ENCODE measurements around the gene TMEM9.
A peak's percentile ranks its signal among the peaks of the same experiment; 100 is the strongest.

The TMEM9 gene

GRCh38 chr1:201093561-201093960 lies 60.7 kb downstream of the TMEM9 start:
- Mint-ChIP-seq H3K4me1 (ENCODE audit: low read depth in 2 of 2) (no peaks in the 10 kb centered on the region), H3K36me3 (ENCODE audit: insufficient read depth) (peaks cover 4% of the 10 kb centered on the region), H3K27ac (no peak overlapping the region), H3K9me3 (no peaks in the 10 kb centered on the region), H3K4me3 (no peak overlapping the region), H3K27me3 (peaks cover 39 to 51% of the 10 kb centered on the region in 2 donors)
- DNase-seq: no peak
- no peak for ATAC-seq (replicated peaks)

- Mint-ChIP-seq H3K4me1 (ENCODE audit: low read depth in 2 of 2) (no peaks in the 10 kb centered on the region), H3K27me3 (peaks cover 42 to 58% of the 10 kb centered on the region in 2 donors), H3K9me3 (no peaks in the 10 kb centered on the region), H3K4me3 (no peak overlapping the region), H3K27ac (no peak overlapping the region), H3K36me3 (ENCODE audit: insufficient read depth) (peaks cover 4% of the 10 kb centered on the region)
- DNase-seq (no peak), ATAC-seq (replicated peaks) (no peak)
Observed at GRCh38 chr1:201092738-201093137, 61.5 kb downstream of the TMEM9 start.

- DNase-seq (no peak), ATAC-seq (replicated peaks) (no peak)
- no peaks in the 10 kb centered on the region for H3K9me3 Mint-ChIP-seq
- H3K4me3 Mint-ChIP-seq: no peak overlapping the region
- H3K27ac Mint-ChIP-seq: no peak overlapping the region
- no peaks in the 10 kb centered on the region for H3K4me1 Mint-ChIP-seq (ENCODE audit: low read depth in 2 of 2)
- peaks cover 4% of the 10 kb centered on the region for H3K36me3 Mint-ChIP-seq (ENCODE audit: insufficient read depth)
- H3K27me3 Mint-ChIP-seq: peaks cover 41 to 55% of the 10 kb centered on the region in 2 donors
Observed at GRCh38 chr1:201091256-201091655, 63.0 kb downstream of the TMEM9 start.

GRCh38 chr1:201090541-201090940 lies 63.7 kb downstream of the TMEM9 start:
- no peak for ATAC-seq (replicated peaks)
- Mint-ChIP-seq H3K9me3 (no peaks in the 10 kb centered on the region), H3K36me3 (ENCODE audit: insufficient read depth) (peaks cover 4% of the 10 kb centered on the region), H3K4me3 (no peak overlapping the region), H3K4me1 (ENCODE audit: low read depth in 2 of 2) (no peaks in the 10 kb centered on the region), H3K27ac (no peak overlapping the region), H3K27me3 (peaks cover 41 to 62% of the 10 kb centered on the region in 2 donors)
- no peak for DNase-seq

GRCh38 chr1:201089596-201089995 lies 64.7 kb downstream of the TMEM9 start:
- ATAC-seq (replicated peaks) (no peak), DNase-seq (no peak)
- Mint-ChIP-seq H3K36me3 (ENCODE audit: insufficient read depth) (peaks cover 4% of the 10 kb centered on the region), H3K9me3 (no peaks in the 10 kb centered on the region), H3K27ac (no peak overlapping the region), H3K4me3 (no peak overlapping the region), H3K4me1 (ENCODE audit: low read depth in 2 of 2) (no peaks in the 10 kb centered on the region), H3K27me3 (peaks cover 47 to 66% of the 10 kb centered on the region in 2 donors)

GRCh38 chr1:201088901-201089525 lies 65.3 kb downstream of the TMEM9 start:
- H3K4me3 Mint-ChIP-seq: no peak overlapping the region
- H3K4me1 Mint-ChIP-seq (ENCODE audit: low read depth in 2 of 2): no peaks in the 10 kb centered on the region
- H3K27me3 Mint-ChIP-seq: peaks cover 46 to 66% of the 10 kb centered on the region in 2 donors
- ATAC-seq (replicated peaks) (no peak), DNase-seq (no peak)
- H3K9me3 Mint-ChIP-seq: no peaks in the 10 kb centered on the region
- no peak overlapping the region for H3K27ac Mint-ChIP-seq
- H3K36me3 Mint-ChIP-seq (ENCODE audit: insufficient read depth): peaks cover 4% of the 10 kb centered on the region

- Mint-ChIP-seq H3K27me3 (peaks cover 44 to 61% of the 10 kb centered on the region in 2 donors), H3K36me3 (ENCODE audit: insufficient read depth) (peaks cover 4% of the 10 kb centered on the region), H3K4me3 (no peak overlapping the region), H3K27ac (no peak overlapping the region), H3K4me1 (ENCODE audit: low read depth in 2 of 2) (no peaks in the 10 kb centered on the region), H3K9me3 (no peaks in the 10 kb centered on the region)
- DNase-seq (no peak), ATAC-seq (replicated peaks) (no peak)
Observed at GRCh38 chr1:201088395-201088794, 65.9 kb downstream of the TMEM9 start.

- peak in 2 of 3 experiments; percentile 12 to 22 for DNase-seq
- Mint-ChIP-seq H3K4me3 (no peak overlapping the region), H3K9me3 (no peaks in the 10 kb centered on the region), H3K27ac (no peak overlapping the region), H3K36me3 (ENCODE audit: insufficient read depth) (peaks cover 4% of the 10 kb centered on the region), H3K27me3 (peaks cover 32 to 51% of the 10 kb centered on the region in 2 donors), H3K4me1 (ENCODE audit: low read depth in 2 of 2) (no peaks in the 10 kb centered on the region)
- peak; percentile 45 for ATAC-seq (replicated peaks)
Observed at GRCh38 chr1:201085902-201086735, 68.2 kb downstream of the TMEM9 start.

Data from effector memory CD8-positive, alpha-beta T cell (primary cell).